Stimulated activated memory B cell treated with anti-CD40 and anti-IgM and Interleukin-4, amounts not matched to agents 10 μg/mL and 1 μg/mL and 100 μg/mL, for 72 hours (primary cell): Measurements from ENCODE around the gene PARVB.

Experiments used
- ATAC-seq: fragments of 150-1000 bp; cut with Tn5 transposase; 2 replicates; pipeline ENCODE4 v1.10.0; 2021
- H3K27ac Mint-ChIP-seq: one replicate; pipeline ENCODE4 v1.8.0; 2022; ENCODE audit warnings: mild to moderate bottlenecking, mixed read lengths
- H3K27me3 Mint-ChIP-seq: one replicate; pipeline ENCODE4 v1.8.0; 2022; ENCODE audit warnings: mixed read lengths
- H3K36me3 Mint-ChIP-seq: one replicate; pipeline ENCODE4 v1.8.0; 2022; ENCODE audit warnings: mixed read lengths
- H3K4me1 Mint-ChIP-seq: one replicate; pipeline ENCODE4 v1.8.0; 2022; ENCODE audit warnings: mixed read lengths
- H3K4me3 Mint-ChIP-seq: one replicate; pipeline ENCODE4 v1.8.0; 2022; ENCODE audit warnings: mild to moderate bottlenecking, moderate library complexity, mixed read lengths
- H3K9me3 Mint-ChIP-seq: one replicate; pipeline ENCODE4 v1.8.0; 2022; ENCODE audit warnings: mixed read lengths

The PARVB gene

DNA sequence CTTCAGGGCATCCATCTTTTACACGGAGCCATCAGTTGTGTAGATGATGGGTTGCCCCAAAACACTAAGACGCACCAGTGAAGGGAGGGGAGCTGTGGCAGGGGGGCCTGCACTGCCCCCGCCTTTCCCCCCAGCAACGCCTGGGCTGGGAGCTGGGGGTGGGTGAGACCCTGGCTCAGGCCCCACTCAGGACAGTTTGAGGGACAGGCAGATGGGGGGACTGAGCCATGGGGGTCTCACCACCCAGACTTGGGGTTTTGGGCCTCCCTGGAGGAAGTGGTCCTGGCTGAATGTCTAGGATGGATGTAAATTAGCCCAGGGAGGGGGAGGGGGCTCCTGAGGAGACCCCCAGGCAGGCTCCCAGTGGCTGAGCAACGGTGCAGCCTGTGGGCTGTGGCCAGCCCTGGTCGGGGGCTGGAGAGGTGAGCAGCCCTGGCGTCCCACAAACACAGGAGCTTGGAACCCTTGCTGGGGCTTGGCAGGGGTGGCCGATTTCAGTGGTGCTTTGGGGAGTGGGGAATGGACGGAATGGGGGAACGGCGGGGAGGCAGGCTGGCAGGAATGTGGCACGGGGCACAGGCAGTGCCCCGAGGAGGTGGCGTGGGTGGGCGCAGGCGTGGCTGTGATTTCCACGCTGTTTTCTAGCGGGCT is 6.1 kb downstream of the PARVB start:
- no peaks in the 10 kb centered on the region for H3K27me3 Mint-ChIP-seq
- H3K27ac Mint-ChIP-seq: peak overlapping the region; percentile 70
- no peak overlapping the region for H3K4me3 Mint-ChIP-seq
- H3K9me3 Mint-ChIP-seq: no peaks in the 10 kb centered on the region
- ATAC-seq: no peak
- H3K4me1 Mint-ChIP-seq: peaks cover 66% of the 10 kb centered on the region
- peaks cover 37% of the 10 kb centered on the region for H3K36me3 Mint-ChIP-seq

DNA sequence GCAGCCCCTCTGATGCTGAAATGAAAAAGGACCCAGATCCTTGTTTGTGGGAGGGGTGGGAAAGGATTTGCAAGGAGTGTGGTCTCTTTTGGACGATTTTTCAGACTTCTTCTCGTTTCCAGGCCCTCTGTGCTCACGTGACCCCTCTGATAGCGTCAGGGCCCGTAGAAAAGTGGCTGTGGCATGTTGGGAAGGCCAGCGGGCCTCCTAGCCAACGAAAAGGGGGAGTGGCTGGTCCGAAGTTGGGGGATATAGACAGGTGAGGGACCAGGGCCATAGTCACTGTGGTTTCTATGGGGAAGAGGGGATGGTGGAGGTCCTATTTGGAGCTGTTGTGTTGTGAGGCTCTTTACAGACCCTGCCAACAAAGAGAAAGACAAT is 6.6 kb downstream of the PARVB start:
- no peaks in the 10 kb centered on the region for H3K27me3 Mint-ChIP-seq
- H3K9me3 Mint-ChIP-seq: no peaks in the 10 kb centered on the region
- peaks cover 37% of the 10 kb centered on the region for H3K36me3 Mint-ChIP-seq
- no peak for ATAC-seq
- H3K4me1 Mint-ChIP-seq: peaks cover 61% of the 10 kb centered on the region
- H3K27ac Mint-ChIP-seq: peak overlapping the region; percentile 70
- no peak overlapping the region for H3K4me3 Mint-ChIP-seq

DNA sequence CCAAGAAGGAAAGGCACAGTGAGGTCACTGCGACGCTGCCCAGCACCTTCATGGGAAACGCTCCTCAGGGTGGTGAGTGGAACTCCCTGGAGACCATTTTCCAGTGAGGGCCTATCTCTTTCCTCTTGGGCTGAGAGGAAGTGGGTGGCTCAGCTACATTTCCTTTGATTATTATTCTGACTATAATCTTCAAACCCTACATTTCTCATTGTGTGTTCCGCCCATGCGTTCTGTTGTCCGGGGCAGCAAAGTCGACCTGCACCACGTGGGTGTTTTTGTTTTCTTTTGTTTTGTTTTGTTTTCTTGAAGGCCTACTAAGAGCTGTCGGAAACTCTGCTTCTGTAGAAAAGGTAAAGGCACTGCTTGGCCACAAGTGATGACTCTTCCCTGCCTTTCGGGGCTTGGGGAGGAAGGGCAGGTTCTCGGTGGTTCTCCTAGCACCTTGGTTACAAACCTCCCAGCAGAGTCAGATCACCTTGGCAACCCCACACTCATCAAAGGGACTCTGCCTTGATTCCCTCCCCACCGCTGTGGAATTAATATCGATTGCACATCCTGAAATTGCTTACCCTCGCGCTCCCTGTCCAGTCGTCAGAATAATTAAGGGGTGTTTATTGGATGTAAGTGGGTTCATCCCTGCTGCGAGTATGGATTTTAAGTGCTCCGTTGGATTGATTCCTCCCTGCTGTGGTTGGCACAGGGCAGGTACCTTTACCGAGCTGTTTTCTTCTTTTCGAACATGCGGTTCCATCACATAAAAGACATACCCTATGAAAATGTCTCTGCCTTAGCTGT is 7.3 kb downstream of the PARVB start:
- Mint-ChIP-seq H3K27me3 (no peaks in the 10 kb centered on the region), H3K9me3 (no peaks in the 10 kb centered on the region), H3K4me1 (peaks cover 54% of the 10 kb centered on the region), H3K36me3 (peaks cover 31% of the 10 kb centered on the region), H3K4me3 (no peak overlapping the region), H3K27ac (peak overlapping the region; percentile 70)
- ATAC-seq: no peak

DNA sequence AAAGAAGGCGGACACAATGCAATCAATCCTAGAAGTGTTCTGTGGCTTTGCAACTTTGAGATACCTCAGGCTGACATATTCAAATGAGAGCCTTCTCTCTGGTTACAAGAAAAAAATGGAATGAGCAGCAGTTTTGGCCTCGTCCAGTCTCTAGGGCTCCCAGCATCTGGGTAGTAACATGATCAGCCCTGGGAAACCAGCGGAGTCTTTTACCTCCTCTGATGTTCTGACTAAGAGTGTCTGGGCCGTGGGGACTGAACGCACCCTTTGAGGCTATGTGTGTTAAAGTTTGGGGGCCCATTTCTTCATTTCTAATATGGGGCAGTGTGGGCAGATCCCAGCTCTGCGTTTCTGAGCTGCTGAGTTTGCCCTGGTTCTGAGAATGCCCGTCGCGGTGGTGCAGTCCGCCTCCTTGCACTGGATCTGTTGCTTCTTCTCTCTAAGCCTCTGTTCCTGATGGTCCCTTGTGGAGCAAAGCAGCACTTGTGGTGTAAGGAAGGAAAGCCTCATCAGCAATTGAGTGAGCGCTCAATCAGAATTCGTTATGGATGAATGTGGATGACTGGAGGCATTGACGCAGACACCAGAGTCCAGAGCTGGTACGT is 8.1 kb downstream of the PARVB start:
- ATAC-seq: no peak
- Mint-ChIP-seq H3K4me3 (no peak overlapping the region), H3K27me3 (no peaks in the 10 kb centered on the region), H3K27ac (no peak overlapping the region), H3K36me3 (peaks cover 25% of the 10 kb centered on the region), H3K4me1 (peaks cover 45% of the 10 kb centered on the region), H3K9me3 (no peaks in the 10 kb centered on the region)

DNA sequence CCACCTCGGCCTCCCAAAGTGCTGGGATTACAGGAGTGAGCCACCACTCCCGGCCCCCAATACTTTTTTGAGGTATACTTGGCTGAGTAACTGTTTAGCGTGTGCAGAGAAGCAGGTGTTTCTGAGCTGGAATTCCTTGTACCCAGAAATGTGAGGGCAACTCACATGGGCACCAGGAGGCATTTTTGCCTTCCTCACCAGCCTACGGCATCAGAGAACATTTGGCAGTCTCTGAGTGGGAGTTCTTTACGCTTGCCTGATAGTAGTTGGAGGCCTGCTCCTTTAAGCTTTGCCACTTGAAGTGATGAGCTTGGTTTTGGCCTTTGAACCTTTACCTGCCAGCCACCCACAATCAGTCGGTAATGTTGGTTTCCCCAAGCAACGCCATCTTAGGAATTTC is 9.2 kb downstream of the PARVB start:
- ATAC-seq: no peak
- Mint-ChIP-seq H3K9me3 (no peaks in the 10 kb centered on the region), H3K36me3 (peaks cover 27% of the 10 kb centered on the region), H3K27me3 (no peaks in the 10 kb centered on the region), H3K4me3 (no peak overlapping the region), H3K4me1 (peaks cover 41% of the 10 kb centered on the region), H3K27ac (no peak overlapping the region)

DNA sequence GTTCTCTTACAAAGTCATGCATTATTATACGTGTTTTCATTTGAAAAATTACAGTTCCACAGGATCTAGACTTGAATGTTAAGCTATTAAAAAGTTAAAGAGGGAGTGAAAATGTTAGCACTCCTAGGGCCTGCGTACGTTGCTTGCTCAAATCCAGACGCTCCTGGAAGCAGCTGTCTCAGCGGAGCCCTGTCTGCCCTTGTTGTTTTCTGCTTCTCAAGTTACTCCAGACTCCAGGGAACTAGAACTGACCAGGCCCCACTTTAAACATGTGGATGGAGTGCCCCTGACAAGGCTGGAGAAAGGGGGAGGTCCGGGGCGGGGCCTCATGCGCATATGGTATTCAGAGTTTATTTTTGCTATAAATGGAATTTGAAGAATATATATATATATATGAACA is 9.6 kb downstream of the PARVB start:
- H3K36me3 Mint-ChIP-seq: peaks cover 26% of the 10 kb centered on the region
- H3K4me1 Mint-ChIP-seq: peaks cover 40% of the 10 kb centered on the region
- no peaks in the 10 kb centered on the region for H3K27me3 Mint-ChIP-seq
- H3K9me3 Mint-ChIP-seq: no peaks in the 10 kb centered on the region
- no peak for ATAC-seq
- H3K27ac Mint-ChIP-seq: no peak overlapping the region
- no peak overlapping the region for H3K4me3 Mint-ChIP-seq

DNA sequence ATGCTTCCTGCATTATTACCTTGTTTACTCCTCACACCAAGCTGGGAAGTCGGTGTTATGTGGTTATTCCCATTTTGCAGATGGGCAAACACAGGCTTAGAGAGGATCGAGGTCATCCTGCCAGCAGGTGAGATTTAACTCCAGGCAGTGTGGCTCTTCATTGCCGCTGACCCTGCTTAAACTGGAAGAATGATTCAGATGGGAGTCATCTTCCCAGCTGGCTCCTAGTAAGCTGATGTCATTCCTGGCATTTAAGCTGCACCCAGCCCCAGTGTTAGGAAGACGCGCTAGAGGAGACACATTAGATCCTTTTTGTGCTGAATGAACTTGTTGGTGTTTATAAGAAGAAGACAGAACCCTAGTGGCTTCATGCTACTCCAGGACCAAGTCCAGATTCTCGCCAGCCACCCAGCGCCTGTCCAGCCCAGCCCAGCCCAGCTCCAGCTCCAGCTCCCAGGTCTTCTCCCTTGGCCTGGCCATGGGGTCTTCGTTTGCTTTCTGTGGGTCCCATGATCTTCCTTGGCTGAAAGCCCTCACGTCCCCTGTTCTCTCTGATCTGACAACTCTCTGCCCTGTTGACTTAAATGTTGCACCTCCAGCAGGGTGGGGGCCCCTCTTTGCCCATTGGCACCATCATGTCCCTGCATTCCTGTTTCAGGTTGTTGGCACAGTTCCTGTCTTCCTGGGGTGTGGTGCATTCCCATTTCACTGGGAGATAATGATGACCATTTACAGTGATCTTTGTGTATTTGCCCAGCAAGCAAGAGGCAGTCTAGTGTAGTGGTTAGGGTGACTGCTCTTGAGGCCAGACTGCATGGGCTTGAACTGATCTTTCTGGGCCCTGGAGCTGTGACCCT is 13.6 kb downstream of the PARVB start:
- H3K27me3 Mint-ChIP-seq: no peaks in the 10 kb centered on the region
- ATAC-seq: no peak
- peaks cover 31% of the 10 kb centered on the region for H3K36me3 Mint-ChIP-seq
- peaks cover 29% of the 10 kb centered on the region for H3K4me1 Mint-ChIP-seq
- no peak overlapping the region for H3K4me3 Mint-ChIP-seq
- H3K9me3 Mint-ChIP-seq: no peaks in the 10 kb centered on the region
- H3K27ac Mint-ChIP-seq: no peak overlapping the region

DNA sequence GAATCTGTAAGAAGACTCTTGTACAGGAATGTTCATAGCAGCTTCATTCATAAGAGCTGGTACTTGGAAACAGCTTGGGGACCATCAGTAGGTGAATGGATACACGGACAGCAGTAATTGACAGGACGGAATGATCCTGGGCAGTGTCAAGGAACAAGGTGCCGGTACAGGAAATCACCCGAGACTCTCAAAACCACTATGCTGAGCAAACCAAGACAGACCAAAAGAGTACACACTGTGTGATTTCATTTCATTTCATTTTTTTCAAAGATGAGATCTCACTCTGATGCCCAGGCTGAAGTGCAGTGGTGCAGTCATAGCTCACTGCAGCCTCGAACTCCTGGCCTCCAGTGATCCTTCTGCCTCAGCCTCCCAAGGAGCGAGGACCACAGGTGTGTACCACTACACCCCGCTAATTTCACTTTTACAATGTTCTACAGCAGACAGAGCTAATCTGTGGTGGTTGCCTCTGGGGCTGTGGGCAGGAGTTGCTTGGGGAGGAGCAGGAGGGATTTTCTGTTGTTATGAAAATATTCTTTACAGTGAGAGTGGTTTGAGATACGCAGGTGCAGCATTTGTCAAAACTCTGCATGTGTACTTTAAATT is 15.6 kb downstream of the PARVB start:
- no peak overlapping the region for H3K27ac Mint-ChIP-seq
- no peak overlapping the region for H3K4me3 Mint-ChIP-seq
- ATAC-seq: no peak
- H3K27me3 Mint-ChIP-seq: no peaks in the 10 kb centered on the region
- H3K36me3 Mint-ChIP-seq: peaks cover 40% of the 10 kb centered on the region
- H3K4me1 Mint-ChIP-seq: peaks cover 47% of the 10 kb centered on the region
- H3K9me3 Mint-ChIP-seq: no peaks in the 10 kb centered on the region

DNA sequence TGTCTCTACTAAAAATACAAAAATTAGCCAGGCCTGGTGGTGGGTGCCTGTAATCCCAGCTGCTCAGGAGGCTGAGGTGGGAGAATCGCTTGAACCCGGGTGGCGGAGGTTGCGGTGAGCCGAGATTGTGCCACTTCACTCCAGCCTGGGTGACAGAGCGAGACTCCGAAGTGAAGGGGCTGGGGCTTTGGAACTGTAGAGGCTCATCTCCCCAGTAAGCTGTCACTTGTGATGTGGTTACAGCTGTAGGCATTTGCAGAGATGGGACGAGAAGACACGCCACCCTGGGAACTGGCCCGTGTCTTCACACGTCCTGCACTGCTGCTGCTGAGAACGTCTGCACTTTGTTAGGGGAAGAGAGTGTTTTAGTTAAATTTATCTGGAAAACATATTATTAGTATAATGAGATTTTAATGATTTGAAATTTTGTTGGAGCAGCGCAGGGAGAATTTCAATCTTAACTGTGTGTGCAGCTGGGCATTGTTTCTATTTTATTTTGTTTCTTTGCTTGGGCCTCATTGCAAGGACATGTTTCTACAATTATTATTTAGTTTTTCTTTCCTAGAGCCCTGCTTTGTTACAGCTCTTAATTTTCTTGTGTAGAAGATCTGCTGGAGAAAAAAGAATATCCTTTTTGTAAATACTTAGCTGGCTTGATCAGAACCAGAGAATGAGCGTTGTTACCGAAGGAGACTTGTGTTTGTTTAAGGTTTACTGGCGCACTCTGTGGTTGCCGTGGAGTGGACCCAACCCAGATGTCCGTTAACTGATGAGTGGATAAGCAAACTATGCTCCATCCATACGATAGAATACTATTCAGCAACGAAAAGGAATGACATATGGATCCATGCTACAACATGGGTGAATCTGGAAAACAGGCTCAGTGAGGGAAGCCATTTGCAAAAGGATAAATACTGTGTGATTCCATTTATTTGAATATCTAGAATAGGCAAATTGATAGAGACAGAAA is 18.4 kb downstream of the PARVB start:
- peak; percentile 97 for ATAC-seq
- peak overlapping the region; percentile 69 for H3K27ac Mint-ChIP-seq
- H3K4me3 Mint-ChIP-seq: peak overlapping the region; percentile 41
- H3K36me3 Mint-ChIP-seq: peaks cover 60% of the 10 kb centered on the region
- H3K9me3 Mint-ChIP-seq: no peaks in the 10 kb centered on the region
- H3K27me3 Mint-ChIP-seq: no peaks in the 10 kb centered on the region
- H3K4me1 Mint-ChIP-seq: peaks cover 74% of the 10 kb centered on the region

DNA sequence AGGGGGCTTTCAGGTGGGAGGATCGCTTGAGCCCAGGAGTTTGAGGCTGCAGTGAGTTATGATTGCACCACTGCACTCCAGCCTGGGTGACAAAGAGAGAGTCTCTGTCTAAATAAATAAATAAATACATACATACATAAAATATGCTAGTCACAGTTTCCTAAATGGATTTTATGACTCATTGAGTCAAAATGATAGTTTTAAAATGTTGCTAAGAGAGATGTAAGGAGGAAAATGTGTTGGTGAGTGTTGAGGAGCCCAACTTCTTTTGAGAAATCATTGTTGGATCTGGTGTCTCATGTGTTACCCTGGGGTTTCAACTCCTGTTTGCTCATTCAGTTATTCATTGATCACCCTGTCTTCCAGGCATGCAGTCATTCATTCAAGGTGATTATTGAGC is 21.0 kb downstream of the PARVB start:
- H3K4me3 Mint-ChIP-seq: no peak overlapping the region
- no peak for ATAC-seq
- H3K27ac Mint-ChIP-seq: peak overlapping the region; percentile 69
- peaks cover 41% of the 10 kb centered on the region for H3K36me3 Mint-ChIP-seq
- H3K9me3 Mint-ChIP-seq: no peaks in the 10 kb centered on the region
- H3K27me3 Mint-ChIP-seq: no peaks in the 10 kb centered on the region
- H3K4me1 Mint-ChIP-seq: peaks cover 75% of the 10 kb centered on the region

DNA sequence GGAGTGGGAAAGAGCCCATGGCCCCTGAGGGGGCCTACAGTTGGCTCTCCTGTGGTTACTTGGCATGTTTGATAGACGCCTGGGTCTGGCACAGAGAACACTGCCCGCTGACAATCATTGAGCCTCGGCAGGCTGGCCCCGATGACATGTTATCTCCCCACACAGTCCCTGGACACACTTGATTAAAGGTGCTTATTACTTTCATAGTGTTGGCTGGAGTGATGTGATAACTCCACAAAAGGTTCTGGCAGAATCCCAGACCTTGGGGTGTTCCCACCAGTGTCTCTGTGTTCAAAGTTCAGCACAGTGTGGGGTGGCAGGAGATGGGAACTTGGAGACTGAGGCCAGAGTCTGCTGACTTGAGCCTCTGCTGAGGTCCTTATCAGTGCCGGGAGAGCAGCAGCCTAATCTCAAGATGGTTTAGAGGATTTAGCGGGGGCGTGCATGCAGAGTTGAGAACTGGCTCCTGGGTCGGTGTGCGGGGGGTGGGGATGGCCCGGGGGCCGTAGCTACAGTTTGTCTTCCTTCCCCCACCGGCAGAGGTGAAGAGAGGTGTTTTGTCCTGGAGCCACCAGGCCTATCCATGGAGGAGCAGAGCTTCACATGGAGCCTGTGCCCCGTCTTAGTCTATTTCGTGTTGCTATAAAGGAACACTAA is 22.5 kb downstream of the PARVB start:
- Mint-ChIP-seq H3K36me3 (peaks cover 43% of the 10 kb centered on the region), H3K27me3 (no peaks in the 10 kb centered on the region), H3K4me1 (peaks cover 84% of the 10 kb centered on the region), H3K4me3 (peak overlapping the region; percentile 16), H3K9me3 (no peaks in the 10 kb centered on the region), H3K27ac (peak overlapping the region; percentile 71)
- no peak for ATAC-seq

DNA sequence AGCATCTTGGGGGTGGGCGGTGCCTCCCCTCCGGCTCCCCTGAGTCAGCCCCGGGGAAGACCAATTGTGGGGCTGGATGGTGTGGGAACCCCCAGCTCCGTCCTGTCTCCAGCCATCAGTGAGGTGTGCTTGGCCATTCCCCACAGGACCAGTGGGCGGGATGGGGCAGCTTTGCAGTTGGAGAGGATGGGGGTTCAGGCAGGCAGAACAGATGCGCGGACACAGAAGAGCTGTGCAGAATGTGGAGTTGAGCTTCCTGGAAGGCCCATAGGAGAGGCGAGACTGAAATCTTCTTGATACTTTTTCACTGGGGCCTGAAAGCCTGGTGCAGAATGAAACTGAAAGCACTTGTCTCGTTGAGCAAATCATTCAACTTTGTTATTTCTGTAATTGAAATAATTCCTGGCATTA is 23.8 kb downstream of the PARVB start:
- H3K4me1 Mint-ChIP-seq: peaks cover 73% of the 10 kb centered on the region

DNA sequence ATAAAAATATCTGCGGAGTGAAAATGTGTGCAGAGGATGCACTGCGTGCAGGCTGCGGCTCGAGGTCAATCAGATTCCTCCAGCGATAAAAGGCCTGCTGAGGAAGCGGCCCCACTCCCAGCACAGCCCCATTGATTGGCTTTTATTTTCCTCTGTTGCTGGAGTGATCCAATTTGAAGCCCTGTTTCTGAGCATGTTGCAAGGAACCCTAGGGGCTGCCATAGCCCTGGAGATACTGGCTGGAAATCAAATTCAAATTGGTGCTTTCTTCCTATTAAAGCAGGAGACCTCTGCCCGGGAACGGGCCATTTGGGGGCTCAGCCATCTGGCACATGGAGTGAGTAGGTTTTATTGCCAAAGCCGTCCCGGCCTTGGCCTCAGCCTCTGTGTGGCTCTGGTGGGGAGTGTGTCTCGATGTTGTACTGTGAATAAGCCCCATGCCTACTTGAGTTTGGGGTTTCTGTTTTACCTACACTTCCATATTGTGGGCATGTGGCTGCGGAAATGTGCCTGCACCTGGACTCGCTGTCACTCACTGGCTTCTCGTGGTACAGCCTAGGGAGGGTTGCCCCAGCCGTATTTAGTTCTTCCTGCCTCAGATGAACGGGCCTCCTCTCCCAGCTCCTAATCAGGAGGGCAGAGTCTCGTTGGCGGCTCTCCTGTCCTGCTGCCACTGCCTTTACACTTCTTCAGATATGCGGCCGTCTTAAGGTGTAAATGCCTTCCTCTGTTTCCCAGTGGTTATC is 25.6 kb downstream of the PARVB start:
- H3K27ac Mint-ChIP-seq: peak overlapping the region; percentile 35
- no peak overlapping the region for H3K4me3 Mint-ChIP-seq
- ATAC-seq: no peak
- H3K4me1 Mint-ChIP-seq: peaks cover 64% of the 10 kb centered on the region
- H3K27me3 Mint-ChIP-seq: no peaks in the 10 kb centered on the region
- no peaks in the 10 kb centered on the region for H3K9me3 Mint-ChIP-seq
- peaks cover 34% of the 10 kb centered on the region for H3K36me3 Mint-ChIP-seq

More for the DNA sequence above, 23.8 kb downstream of the PARVB start:
- Mint-ChIP-seq H3K27ac (peak overlapping the region; percentile 71), H3K9me3 (no peaks in the 10 kb centered on the region), H3K36me3 (peaks cover 42% of the 10 kb centered on the region), H3K4me3 (peak overlapping the region; percentile 65), H3K27me3 (no peaks in the 10 kb centered on the region)
- ATAC-seq: peak; percentile 53
